ENCODE results near the gene DXO. TPM values are rescaled to one million over a fixed set of nuclear protein-coding genes. Genes with fewer than 3 reads are reported as not detected.
"Not testable (repeated sequence)": the region's sequence is repeated elsewhere in the genome, so short reads cannot be mapped to it uniquely, and the experiment has no call there.

The DXO gene
- total and polyA plus RNA-seq, 2 donors (not counting 1 experiment from before 2014, with no cell fraction given): 36.1 to 150 TPM

GRCh38 chr6:31977816-31978431 is 6.0 kb upstream of the DXO start:
- ATAC-seq (ENCODE audit: low read depth): no peak
- peaks cover 3 to 5% of the 10 kb centered on the region in 2 donors for H3K4me1 ChIP-seq (ENCODE audit: control insufficient read depth in 2 of 2, insufficient read depth in 2 of 2, low read length in 2 of 2)
- H3K36me3 ChIP-seq (replicated peaks in 1 of 2; ENCODE audit: control extremely low read depth in 1 of 2, control insufficient read depth in 1 of 2, extremely low read depth in 1 of 2, insufficient read depth in 2 of 2, low read length in 1 of 2): peaks cover 3 to 12% of the 10 kb centered on the region in 2 experiments
- Mint-ChIP-seq H3K27ac (no peak overlapping the region), H3K27me3 (no peaks in the 10 kb centered on the region), H3K9me3 (ENCODE audit: insufficient read depth) (no peaks in the 10 kb centered on the region), H3K4me3 (no peak overlapping the region), H3K4me1 (peaks cover 7% of the 10 kb centered on the region)
- peaks cover 16% of the 10 kb centered on the region for H3K79me2 ChIP-seq (ENCODE audit: control insufficient read depth, insufficient read depth, low read length)
- WGBS (ENCODE audit: insufficient coverage): 100% methylated on average over 7 of the region's 12 CpGs
- ChIA-PET POLR2A (no interaction called here), CTCF (no interaction called here)
- TF ChIP-seq, protein P1, sequence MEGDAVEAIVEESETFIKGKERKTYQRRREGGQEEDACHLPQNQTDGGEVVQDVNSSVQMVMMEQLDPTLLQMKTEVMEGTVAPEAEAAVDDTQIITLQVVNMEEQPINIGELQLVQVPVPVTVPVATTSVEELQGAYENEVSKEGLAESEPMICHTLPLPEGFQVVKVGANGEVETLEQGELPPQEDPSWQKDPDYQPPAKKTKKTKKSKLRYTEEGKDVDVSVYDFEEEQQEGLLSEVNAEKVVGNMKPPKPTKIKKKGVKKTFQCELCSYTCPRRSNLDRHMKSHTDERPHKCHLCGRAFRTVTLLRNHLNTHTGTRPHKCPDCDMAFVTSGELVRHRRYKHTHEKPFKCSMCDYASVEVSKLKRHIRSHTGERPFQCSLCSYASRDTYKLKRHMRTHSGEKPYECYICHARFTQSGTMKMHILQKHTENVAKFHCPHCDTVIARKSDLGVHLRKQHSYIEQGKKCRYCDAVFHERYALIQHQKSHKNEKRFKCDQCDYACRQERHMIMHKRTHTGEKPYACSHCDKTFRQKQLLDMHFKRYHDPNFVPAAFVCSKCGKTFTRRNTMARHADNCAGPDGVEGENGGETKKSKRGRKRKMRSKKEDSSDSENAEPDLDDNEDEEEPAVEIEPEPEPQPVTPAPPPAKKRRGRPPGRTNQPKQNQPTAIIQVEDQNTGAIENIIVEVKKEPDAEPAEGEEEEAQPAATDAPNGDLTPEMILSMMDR (IDR thresholded peaks at IDR 0.05): no peak
- TF ChIP-seq EZH2 (IDR thresholded peaks at IDR 0.05; ENCODE audit: borderline replicate concordance, insufficient read depth, low read depth, low read length, poor library complexity, severe bottlenecking): no peak
- no peaks in the 10 kb centered on the region for H3K27me3 ChIP-seq (replicated peaks in 1 of 4; ENCODE audit: control extremely low read depth in 1 of 4, control insufficient read depth in 3 of 4, insufficient read depth in 4 of 4, low read length in 3 of 4)
- peaks cover 0 to 3% (median 0%) of the 10 kb centered on the region in 3 donors for H3K9me3 ChIP-seq (ENCODE audit: control extremely low read depth in 1 of 3, control insufficient read depth in 2 of 3, insufficient read depth in 1 of 3, low read length in 2 of 3)
- DNase-seq: no peak
- no peak overlapping the region for H3K9ac ChIP-seq (ENCODE audit: low read length)
- no peak overlapping the region for H2AFZ ChIP-seq (ENCODE audit: insufficient read depth, low read depth, low read length, poor library complexity, severe bottlenecking)
- no peak overlapping the region for H3K4me3 ChIP-seq (ENCODE audit: control extremely low read depth in 1 of 5, extremely low read depth in 1 of 5, insufficient read depth in 1 of 5, low read depth in 2 of 5, low read length in 4 of 5)
- H4K20me1 ChIP-seq (ENCODE audit: control insufficient read depth, insufficient read depth, low read length, poor library complexity, severe bottlenecking): no peaks in the 10 kb centered on the region
- H3K4me2 ChIP-seq (replicated peaks; ENCODE audit: low read depth, low read length, poor library complexity, severe bottlenecking): no peak overlapping the region
- intact Hi-C loops (cut with micrococcal nuclease): loop anchor here (10.0 kb wide), 4 partner anchors 143 to 1913 kb away; partner anchors contain the start of genes CLIC1, HSD17B8, POLR1H and PPP1R11
- H3K27ac ChIP-seq (ENCODE audit: low read length in 2 of 2): no peak overlapping the region

DNA sequence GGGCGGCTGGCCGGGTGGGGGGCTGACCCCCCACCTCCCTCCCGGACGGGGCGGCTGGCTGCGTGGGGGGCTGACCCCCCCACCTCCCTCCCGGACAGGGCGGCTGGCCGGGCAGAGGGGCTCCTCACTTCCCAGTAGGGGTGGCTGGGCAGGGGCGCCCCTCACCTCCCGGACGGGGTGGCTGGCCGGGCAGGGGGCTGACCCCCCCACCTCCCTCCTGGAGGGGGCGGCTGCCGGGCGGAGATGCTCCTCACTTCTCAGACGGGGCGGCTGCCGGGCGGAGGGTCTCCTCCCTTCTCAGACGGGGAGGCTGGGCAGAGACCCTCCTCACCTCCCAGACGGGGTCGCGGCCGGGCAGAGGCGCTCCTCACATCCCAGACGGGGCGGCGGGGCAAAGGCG is 4.1 kb upstream of the DXO start:
- H3K4me3 Mint-ChIP-seq; H3K9me3 Mint-ChIP-seq (ENCODE audit: insufficient read depth); H3K4me3 ChIP-seq (ENCODE audit: control extremely low read depth in 1 of 5, extremely low read depth in 1 of 5, insufficient read depth in 1 of 5, low read depth in 2 of 5, low read length in 4 of 5); H3K4me2 ChIP-seq (replicated peaks; ENCODE audit: low read depth, low read length, poor library complexity, severe bottlenecking); H3K27ac Mint-ChIP-seq; H3K27me3 ChIP-seq (replicated peaks in 1 of 4; ENCODE audit: control extremely low read depth in 1 of 4, control insufficient read depth in 3 of 4, insufficient read depth in 4 of 4, low read length in 3 of 4); H3K9me3 ChIP-seq (ENCODE audit: control extremely low read depth in 1 of 3, control insufficient read depth in 2 of 3, insufficient read depth in 1 of 3, low read length in 2 of 3); H4K20me1 ChIP-seq (ENCODE audit: control insufficient read depth, insufficient read depth, low read length, poor library complexity, severe bottlenecking); ATAC-seq (ENCODE audit: low read depth); CTCF ChIA-PET; H3K9ac ChIP-seq (ENCODE audit: low read length); H2AFZ ChIP-seq (ENCODE audit: insufficient read depth, low read depth, low read length, poor library complexity, severe bottlenecking); H3K27ac ChIP-seq (ENCODE audit: low read length in 2 of 2); DNase-seq; H3K27me3 Mint-ChIP-seq: not testable (repeated sequence)
- Histone ChIP-seq H3K36me3 (replicated peaks in 1 of 2; ENCODE audit: control extremely low read depth in 1 of 2, control insufficient read depth in 1 of 2, extremely low read depth in 1 of 2, insufficient read depth in 2 of 2, low read length in 1 of 2) (peaks cover 3 to 12% of the 10 kb centered on the region in 2 experiments), H3K4me1 (ENCODE audit: control insufficient read depth in 2 of 2, insufficient read depth in 2 of 2, low read length in 2 of 2) (peaks cover 12 to 14% of the 10 kb centered on the region in 2 donors), H3K79me2 (ENCODE audit: control insufficient read depth, insufficient read depth, low read length) (peaks cover 20% of the 10 kb centered on the region)
- H3K4me1 Mint-ChIP-seq: peaks cover 24% of the 10 kb centered on the region
- 97% methylated on average over 6 of the region's 30 CpGs for WGBS (ENCODE audit: insufficient coverage)
- intact Hi-C loops (cut with micrococcal nuclease): loop anchor here (10.0 kb wide), 4 partner anchors 141 to 1911 kb away; partner anchors contain the start of genes CLIC1, HSD17B8, POLR1H and PPP1R11
- POLR2A ChIA-PET: interaction anchor here (0.7 kb wide), 1 partner anchor 1273 kb away, joined by 6 read pairs; no protein-coding TSS in a partner anchor

Data from B cell (primary cell).